K562 (cell line): ENCODE data around the gene ISG20L2.

Source experiments
- MEF2A ChIP-seq: IDR thresholded peaks from 2 replicates; pipeline ENCODE4 v1.6.1; 2011; ENCODE audit warnings: low read depth, mild to moderate bottlenecking, low read length, moderate library complexity; ENCODE audit not compliant: control insufficient read depth
- MTA3 ChIP-seq: fragments of 450-650 bp; formaldehyde crosslinking; IDR thresholded peaks from 2 replicates; pipeline ENCODE4 v1.6.1; 2017; ENCODE audit warnings: mild to moderate bottlenecking, borderline replicate concordance
- NFRKB ChIP-seq: fragments of 450-650 bp; IDR thresholded peaks from 2 replicates; pipeline ENCODE4 v1.6.1; 2016; ENCODE audit warnings: low read depth
- NRF1 ChIP-seq, 2 experiments: fragments of 450-650 bp; IDR thresholded peaks in 1 of 2; conservative IDR thresholded peaks in 1 of 2; 2 replicates each; pipeline ENCODE4 v1.6.1; 2014; ENCODE audit warnings: mild to moderate bottlenecking in 2 of 2
- PHF8 ChIP-seq: fragments of 200-600 bp; sonication (generic); IDR thresholded peaks from 2 replicates; pipeline ENCODE4 v1.6.1; 2012; ENCODE audit warnings: mixed run types, mild to moderate bottlenecking, inconsistent platforms, low read length, moderate library complexity, borderline replicate concordance
- RAD21 ChIP-seq, 2 experiments: fragments of 250-450 bp in 1 of 2; fragments of 450-650 bp in 1 of 2; sonication (Bioruptor Pico) in 1 of 2; formaldehyde crosslinking in 1 of 2; IDR thresholded peaks in 1 of 2; conservative IDR thresholded peaks in 1 of 2; 2 replicates each; pipeline versions ENCODE4 v1.4.0 to v1.8.0; 2020 to 2022; ENCODE audit warnings: mild to moderate bottlenecking in 2 of 2, moderate library complexity in 1 of 2
- SIRT6 ChIP-seq: IDR thresholded peaks from one replicate; pipeline ENCODE4 v1.6.1; 2012; ENCODE audit warnings: low read depth, mild to moderate bottlenecking, control low read depth, inconsistent platforms, low read length, moderate library complexity
- TOE1 ChIP-seq, 2 experiments: fragments of 450-650 bp in 1 of 2; sonication (generic) in 1 of 2; formaldehyde crosslinking in 1 of 2; IDR thresholded peaks; 2 replicates each; pipeline versions ENCODE4 v1.7.1 to v1.8.0; 2016 to 2022; ENCODE audit warnings: borderline replicate concordance in 2 of 2, mild to moderate bottlenecking in 2 of 2, antibody characterized with exemption in 1 of 2, inconsistent platforms in 1 of 2, low read depth in 1 of 2, missing genetic modification reagents in 1 of 2, moderate library complexity in 1 of 2
- ZFP1 ChIP-seq: fragments of 450-650 bp; formaldehyde crosslinking; IDR thresholded peaks from 2 replicates; pipeline ENCODE4 v1.4.0; 2020; ENCODE audit warnings: mild to moderate bottlenecking, mixed read lengths
- ZNF445 ChIP-seq: fragments of 250-450 bp; sonication (Bioruptor Pico); IDR thresholded peaks from 2 replicates; pipeline ENCODE4 v1.4.0; 2020; ENCODE audit warnings: low read depth, mild to moderate bottlenecking, moderate library complexity

GRCh38 chr1:156692441-156692924 is 36.1 kb downstream of the ISG20L2 start:
- TF ChIP-seq TOE1 (IDR thresholded peaks at IDR 0.05; ENCODE audit: borderline replicate concordance) (no peak), TOE1 (CRISPR knock-in tag; IDR thresholded peaks at IDR 0.05; ENCODE audit: borderline replicate concordance, low read depth) (no peak), MTA3 (no peak), ZNF445 (CRISPR knock-in tag) (no peak), RAD21 (CRISPR knock-in tag; conservative IDR thresholded peaks at IDR 0.05 in 1 of 2, IDR thresholded peaks at IDR 0.05 in 1 of 2) (no peak), NFRKB (no peak), PHF8 (no peak), NRF1 (conservative IDR thresholded peaks at IDR 0.05 in 1 of 2, IDR thresholded peaks at IDR 0.05 in 1 of 2) (no peak), MEF2A (no peak), SIRT6 (no peak), ZFP1 (CRISPR knock-in tag) (no peak)
